ENCODE data around the gene GALNT14. TPM values are rescaled to one million over a fixed set of nuclear protein-coding genes. Genes with fewer than 3 reads are reported as not detected.
A peak's percentile ranks its signal among the peaks of the same experiment; 100 is the strongest.

Gene GALNT14
- total RNA-seq, 1 donor from 2014 or later = 1.7 TPM

- no peak for DNase-seq
Measured at GRCh38 chr2:30883822-30884221, 254.4 kb downstream of the GALNT14 start.

GRCh38 chr2:30883184-30883583 lies 255.1 kb downstream of the GALNT14 start:
- DNase-seq = no peak

DNA sequence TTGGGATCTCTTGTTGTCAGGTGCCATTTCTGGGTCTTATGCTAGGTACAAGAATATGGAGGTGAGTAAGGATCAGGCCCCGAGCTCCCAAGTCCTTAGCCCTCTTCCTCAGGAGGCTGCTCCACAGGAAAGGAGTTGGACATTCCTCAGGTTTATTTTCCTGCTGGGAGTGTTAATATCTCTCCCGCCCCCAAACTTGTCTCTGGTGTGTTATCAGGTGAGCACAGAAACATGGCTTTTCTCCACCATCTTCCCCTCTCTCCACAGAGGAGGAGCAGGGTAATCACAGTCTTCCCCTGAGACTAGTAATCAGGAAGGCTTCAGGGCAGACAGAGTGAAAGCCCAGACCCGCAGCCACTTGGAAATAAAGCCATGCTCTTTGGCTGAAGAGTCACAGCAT lies 257.7 kb downstream of the GALNT14 start:
- DNase-seq = no peak

DNA sequence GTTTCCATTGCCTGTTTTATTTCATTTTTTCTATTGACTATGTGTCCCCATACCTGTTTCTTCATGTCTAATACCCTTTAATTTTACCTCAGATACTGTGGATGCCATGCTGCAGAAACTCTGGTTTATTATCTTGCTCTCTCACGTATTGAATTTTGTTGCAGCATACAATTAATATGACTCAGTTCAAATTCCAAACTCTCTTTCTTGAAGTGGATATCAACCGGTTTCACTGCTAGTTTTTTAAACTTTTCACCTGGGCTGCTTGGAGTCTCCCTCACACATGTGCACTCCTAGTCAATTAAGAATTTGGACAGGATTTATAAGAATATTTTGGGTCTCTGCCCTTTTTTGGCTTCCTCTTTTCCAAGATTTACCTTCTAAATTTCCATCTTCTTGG lies 260.4 kb downstream of the GALNT14 start:
- no peak for DNase-seq

- no peak for DNase-seq
Measured at GRCh38 chr2:30872797-30873196, 265.4 kb downstream of the GALNT14 start.

DNA sequence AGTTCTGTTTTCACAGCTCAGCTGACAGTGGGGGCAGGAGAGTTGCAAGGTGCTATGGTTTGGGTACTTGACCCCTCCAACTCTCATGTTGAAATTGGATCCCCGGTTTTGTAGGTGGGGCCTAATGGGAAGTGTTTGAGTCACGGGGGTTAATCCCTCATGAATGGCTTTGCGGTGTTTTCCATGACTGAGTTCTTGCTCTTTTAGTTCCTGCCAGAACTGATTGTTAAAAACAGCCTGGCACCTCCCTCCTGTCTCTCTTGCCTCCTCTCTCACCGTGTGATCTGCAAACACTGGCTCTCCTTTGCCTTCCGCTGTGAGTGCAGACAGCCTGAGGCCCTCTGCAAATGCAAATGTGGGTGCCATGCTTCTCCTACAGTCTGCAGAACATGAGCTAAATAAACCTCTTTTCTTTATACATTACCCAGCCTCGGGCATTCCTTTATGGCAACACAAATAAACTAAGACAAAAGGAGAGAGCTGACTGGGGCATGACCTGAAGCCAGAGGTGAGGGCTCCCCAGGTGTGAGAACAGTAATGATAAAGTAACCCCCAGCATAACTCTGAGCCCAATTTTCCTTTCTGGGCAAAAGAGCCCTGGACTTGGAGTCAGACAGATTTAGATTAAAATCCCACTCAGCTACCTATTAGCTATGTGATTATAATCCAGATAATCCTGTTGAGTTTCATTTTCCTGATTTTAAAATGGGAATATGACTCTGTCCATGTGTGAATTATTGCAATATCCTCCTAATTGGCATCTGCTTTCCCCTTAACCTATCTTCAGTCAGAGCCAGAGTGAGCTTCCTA lies 266.1 kb downstream of the GALNT14 start:
- no peak for DNase-seq

- DNase-seq = no peak
Measured at GRCh38 chr2:30871440-30871839, 266.8 kb downstream of the GALNT14 start.

DNA sequence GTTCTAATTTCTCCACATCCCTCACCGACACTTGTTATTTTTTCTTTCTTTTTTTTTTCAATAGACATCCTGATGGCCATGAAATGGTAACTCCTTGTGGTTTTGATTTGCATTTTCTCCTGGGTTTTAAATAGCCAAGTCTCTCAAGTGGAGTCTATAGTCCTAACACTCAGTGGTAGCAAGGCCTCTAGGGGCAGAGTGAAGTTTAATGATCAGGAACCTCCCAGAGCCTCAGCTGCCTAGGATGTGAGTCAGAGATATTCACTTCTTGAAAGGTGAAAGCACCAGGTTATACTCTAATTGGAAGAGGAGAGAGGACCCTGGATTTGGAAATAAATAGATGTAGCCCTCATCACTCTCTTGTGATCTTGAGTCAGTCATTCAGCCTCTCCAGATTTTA lies 268.3 kb downstream of the GALNT14 start:
- DNase-seq = no peak

- no peak for DNase-seq
Measured at GRCh38 chr2:30867385-30867784, 270.9 kb downstream of the GALNT14 start.

DNA sequence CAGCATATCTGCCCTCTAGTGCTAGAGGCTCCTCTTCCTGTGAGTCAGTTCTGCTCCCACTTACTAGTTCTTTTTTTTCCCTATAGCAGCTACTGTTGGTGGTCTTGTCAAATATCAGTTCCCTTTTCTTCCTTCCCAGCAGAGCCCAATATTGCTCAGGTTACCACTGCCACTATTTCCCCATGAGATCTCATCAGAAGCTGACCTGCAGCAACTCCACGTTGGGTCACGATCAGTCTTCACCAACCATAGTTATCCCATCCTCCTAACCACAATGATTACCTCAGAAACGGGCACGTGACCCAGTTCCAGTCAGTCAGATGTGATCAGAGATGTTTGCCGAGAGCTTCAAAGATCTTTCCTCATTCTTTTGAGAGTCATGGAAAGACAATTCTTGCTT lies 271.3 kb downstream of the GALNT14 start:
- no peak for DNase-seq

DNA sequence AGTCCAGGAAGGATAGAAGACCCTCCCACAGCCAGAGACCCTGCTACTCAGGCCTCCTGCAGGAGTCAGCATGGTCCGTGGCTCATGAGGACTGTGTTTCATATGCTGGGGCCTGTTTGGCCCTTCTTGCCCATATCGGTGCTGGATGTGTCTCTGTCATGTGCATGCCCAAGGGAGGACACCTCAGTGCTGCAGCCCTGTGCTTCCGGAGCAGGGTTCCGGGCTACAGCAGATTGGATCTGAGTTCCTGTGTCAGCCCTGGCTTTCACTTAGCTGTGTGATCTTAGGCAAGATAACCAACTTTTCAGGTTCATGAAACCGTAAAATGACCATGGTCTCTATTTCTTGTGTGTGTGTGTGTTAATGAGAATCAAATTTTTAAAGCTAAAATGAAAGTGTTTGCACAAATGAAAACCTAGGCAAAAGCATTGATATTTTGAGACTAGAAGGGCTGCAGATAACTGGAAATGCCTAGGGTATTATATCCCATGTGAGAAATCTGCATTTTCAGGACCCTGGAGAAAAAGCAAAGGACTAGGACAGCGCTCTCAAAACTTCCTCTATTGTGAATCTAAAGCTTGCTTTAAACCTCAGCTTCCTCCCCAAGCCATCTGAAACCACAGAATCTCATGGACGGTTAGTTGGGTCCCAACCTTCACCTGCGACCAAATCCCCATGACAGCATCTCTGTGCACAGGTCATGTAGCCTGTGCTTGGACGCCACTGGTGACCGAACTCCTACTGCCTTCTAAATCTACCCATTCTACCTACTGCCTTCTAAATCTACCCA lies 272.2 kb downstream of the GALNT14 start:
- no peak for DNase-seq

GRCh38 chr2:30865243-30865642 lies 273.0 kb downstream of the GALNT14 start:
- no peak for DNase-seq

DNA sequence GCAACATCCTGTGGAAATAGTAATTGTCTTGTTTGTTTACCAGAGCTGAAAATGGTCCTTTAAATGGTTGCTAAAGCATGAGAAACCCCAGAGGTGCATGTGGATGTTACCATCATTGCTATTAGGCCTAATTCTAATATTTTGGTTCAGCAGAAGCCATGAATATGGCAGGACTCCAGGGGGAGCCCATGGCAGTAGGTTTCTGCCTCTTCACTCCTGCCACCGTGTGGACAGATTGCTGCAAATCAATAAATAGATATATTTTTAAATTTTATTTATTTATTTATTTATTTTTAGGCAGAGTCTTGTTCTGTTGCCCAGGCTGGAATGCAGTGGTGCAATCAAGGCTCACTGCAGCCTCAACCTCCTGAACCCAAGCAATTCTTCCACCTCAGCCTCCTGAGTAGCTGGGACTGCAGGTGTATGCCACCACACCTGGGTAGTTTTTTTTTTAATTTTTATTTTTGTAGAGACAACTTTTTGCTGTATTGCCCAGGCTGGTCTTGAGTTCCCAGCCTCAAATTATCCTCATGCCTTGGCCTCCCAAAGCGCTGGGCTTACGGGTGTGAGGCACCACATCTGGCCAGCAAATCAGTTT lies 276.1 kb downstream of the GALNT14 start:
- peak; percentile 74 for DNase-seq

DNA sequence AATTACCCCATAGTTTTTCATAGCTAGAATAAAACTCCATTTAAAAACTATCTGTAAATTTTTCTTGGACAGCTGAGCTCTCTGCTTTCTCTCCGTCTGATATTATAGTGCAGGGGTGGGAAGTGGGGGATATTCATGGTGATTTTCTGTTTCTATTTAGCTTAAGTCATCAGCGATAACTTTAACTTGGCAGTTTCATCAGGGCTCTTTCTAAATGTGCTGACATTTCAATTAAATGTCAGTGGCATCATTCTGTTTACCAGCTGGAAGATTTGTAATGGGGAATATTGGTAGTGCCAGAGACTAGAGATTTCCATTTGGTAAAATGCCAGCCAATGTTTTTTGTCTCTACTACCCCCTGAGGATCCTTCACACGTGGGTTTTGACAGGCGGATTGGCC lies 277.5 kb downstream of the GALNT14 start:
- no peak for DNase-seq

Other genes with a start within 250 kb of the GALNT14 start
- 0.05 TPM in 1 of 2 replicates, not detected in the other for gene CAPN14, start 79.1 kb upstream of the GALNT14 start, total RNA-seq
- gene EHD3, start 95.7 kb upstream of the GALNT14 start, total RNA-seq = 6.0 and 7.8 TPM in 2 replicates